Activated T-cell treated with anti-CD3 and anti-CD28 coated beads for 48 hours (primary cell): ENCODE measurements around the gene MVK.

ENCODE experiments used
- DNase-seq: peaks from one replicate; pipeline ENCODE4 v3.0.0-alpha.2; 2020; ENCODE audit warnings: low read depth

MVK gene

DNA sequence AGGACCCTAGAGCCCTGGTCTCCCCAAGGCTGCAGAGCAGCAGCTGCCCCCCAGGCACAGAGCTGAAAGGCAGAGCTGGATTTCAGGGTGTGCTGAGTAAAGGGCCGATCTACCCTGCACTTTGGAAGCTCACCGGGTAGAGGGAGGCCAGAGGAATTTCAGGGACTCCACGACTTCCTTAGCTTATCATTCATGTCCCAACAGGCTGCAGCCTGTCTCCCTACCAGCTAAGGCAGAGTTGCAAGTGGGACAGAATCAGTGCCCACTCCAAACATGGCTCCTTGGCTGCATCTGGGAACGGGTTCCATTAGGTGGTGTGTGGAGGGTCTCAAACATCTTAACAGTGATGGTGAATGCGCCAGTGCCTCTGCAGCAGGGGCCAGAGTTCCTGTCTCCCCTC is 27.8 kb upstream of the MVK start:
- no peak for DNase-seq

DNA sequence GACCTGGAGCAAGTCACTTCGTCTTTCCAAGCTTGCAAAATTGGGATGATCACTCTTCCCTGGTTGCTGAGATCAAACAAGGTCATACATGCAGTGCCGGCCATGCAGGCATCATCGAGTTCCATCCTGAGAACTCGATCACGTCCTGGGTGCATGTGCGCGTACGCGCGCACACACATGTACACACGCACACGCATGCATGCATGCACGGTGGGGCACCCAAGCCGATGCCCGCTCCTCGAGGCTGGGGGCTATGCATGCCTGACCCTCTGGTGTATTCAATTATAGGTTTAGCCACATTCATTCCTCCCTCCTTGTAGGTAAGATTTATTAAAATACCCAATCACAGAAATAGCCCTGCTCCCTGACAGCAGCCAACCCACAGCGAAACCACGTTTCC is 26.3 kb upstream of the MVK start:
- no peak for DNase-seq

DNA sequence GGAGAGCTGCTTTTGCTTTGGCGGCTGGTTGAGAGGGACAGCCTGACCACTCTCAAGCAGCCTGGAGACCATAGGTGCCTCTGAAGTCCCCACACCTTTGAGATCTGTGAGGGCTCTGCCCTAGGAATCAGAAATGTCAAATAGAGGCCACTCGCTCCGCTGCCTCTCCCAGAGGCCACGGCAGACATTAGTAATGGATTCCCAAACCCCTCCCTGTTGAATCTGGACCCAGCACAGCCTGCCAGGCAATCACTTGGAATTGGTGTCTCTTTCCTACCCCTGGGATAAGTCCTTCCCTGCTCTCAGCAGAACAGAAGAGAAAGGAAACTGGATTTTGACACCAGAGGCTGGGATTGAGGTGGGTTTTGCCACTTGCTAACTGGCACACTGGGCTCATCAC is 25.3 kb upstream of the MVK start:
- no peak for DNase-seq

DNA sequence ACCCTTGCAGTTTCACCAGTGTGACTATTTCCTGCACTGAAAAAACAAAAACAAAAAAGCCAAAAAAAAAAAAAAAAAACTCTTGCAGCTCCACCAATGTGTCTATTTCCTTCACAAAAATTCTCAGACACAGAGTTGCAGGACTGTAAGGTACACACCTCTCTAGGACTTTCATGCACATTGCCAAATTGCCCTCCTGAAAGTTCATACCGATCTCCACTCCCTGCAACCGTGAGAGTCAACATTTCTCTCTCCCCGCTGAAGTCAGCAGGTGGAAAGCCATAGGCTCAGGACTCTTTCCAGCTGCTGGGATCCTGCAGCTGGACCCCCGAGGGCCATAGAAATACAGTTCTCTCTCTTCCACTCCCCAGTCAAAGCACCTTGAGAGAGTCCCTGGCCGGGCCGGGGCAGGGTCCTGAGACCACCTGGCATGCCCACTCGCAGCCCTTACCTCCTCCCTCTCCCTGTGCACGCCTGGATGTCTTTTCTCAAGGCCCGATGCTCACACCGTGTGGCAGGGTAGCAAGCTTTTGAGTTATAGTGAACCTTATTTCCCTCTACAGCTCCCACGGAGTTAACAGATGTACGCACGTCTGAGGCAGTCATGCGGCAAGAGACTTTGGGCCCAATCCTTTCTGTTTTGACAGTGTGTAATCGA is 23.9 kb upstream of the MVK start:
- DNase-seq: no peak

- no peak for DNase-seq
These were observed 23.3 kb upstream of the MVK start for GRCh38 chr12:109550281-109550680.

DNA sequence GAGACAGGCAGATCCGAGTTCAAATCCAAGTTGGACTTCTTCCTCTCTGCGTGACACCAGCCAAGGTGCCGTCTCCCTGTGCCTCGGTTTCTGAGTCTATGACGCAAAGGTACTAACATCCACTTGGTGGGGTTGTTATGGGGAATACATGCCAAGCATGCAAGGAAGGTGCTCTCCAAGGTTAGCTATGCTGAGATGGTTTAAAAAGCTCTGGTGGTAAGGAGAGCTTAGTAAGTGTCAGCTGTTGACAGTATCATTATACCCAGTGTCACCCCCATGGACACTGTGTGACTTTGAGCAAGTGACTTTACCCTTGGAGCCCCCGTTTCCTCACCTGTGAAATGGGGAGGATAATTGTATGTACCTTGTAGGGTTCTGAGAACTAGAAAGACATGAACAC is 22.5 kb upstream of the MVK start:
- no peak for DNase-seq

GRCh38 chr12:109552971-109553370 is 20.6 kb upstream of the MVK start:
- DNase-seq: no peak

GRCh38 chr12:109553483-109553882 is 20.1 kb upstream of the MVK start:
- DNase-seq: no peak

DNA sequence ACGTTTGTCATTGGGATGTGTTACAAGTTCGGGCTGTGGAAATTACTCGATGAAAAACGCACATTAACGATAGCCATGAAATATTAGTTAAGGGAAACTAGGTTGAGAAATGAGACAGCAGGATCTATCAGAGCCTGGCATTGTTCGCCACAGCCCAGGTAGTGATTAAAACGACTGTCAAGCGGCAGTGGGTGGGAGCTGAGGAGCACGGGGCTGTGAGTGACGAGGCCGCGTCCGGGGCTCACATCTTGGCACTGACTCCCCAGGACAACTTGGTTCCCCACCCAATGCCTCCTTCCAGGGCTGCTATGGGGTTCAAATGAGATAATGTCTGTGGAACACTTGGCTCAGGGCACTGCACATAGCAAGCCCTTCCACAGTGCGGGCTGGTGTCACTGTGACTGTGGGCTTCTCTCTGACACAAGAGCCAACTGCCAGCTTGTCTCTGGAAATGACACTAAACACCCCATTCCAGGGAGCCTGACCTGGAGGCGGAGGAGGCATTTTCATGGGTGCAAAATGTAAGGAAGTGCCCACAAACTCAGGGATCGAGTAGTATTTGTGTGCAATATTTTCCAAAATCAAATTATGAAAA is 19.6 kb upstream of the MVK start:
- DNase-seq: no peak

DNA sequence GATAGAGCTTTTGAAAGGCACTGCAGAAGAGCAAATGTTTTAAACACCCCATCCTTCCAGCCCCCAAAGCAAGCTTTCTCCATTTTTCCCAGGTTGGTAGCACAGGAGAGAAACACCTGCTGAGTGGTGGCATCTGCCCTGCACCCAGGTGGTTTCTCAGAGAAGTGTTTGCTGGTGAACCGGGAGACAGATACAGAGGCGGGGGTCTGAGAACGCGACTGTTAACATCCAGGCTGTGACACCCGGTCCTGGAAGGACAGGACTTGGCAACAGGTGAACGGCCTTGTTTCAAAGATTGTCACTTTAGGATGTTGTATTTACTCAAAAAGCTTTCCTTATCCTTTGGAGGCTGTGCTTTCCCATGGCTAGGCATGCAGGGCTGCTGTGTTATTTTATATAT is 18.8 kb upstream of the MVK start:
- no peak for DNase-seq

- DNase-seq: no peak
These were observed 17.9 kb upstream of the MVK start for GRCh38 chr12:109555431-109556315.

DNA sequence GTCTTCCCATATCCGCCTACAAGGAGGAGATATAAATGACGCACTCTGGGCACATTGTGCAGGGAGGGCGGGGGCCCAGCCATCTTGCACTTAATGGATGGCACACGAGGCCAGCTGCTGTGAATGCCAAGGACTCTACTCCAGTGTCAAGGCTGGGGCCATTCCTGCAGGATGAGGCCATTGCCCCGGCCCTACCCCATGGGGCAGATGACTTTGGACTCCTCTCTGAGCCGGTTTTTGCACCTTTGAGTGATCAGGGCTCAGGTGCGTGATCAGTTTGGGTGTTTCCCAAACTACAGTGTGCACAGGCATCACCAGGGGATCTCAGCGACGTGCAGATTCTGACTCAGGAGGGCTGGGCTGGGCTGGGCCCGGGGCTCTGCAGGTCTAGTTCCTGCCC is 16.4 kb upstream of the MVK start:
- DNase-seq: no peak

DNA sequence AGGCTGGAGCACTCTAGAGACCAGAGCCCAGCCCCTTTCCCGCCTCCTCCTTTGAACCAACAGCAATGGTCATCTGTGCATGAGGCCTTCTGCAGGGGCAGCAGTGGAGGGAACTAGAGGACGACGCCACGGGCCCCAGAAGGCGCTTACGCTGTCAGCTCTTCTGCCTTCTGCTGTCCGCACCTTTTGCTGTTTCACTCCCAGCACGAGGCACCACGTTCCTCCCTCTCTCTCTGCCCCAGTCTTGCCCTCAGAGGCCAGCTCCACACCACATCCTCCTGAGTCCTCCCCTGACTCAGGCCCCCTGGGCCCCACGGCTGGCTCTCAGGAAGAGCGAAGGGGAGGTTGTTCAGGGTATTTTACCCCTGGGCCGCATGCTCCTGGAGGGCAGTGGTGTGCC is 15.8 kb upstream of the MVK start:
- no peak for DNase-seq

DNA sequence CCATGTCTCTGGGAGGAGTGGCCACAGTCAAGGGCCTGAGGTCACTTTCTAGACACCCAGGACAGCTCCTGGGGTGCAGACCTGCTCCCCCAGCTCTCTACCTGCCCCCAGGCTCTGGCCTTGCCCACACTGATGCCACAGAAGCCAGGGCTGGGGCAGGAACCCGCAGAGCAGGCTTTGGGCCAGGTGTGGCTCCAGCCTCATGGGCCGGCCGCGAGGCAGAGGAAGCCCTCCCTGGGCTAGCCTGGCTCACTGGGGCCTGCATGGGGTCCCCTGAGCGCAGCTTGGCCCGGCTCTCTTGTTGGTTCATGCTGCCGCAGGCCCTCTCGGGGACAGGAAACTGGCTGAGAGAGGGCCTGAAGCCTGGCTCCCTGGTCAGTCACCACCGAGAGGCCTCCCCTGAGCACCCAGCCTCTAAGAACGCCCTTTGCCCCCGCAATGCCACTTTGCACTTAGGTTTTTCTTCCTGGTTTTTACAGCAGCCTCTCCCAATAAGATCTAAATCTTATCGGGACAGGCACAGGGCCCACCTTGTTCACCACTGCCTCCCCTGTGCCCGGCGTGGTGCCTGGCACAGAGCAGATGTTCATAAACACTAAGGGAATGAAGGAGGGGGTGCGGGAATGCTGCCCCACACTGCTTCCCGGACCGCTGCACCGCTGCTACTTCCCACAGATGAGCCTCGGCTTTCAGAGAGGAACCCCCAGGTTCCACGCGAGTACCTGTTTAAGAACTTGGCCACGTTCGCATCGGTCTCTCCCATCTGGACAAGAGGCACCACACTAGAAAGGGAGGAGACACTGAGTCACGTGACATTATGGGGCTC is 15.0 kb upstream of the MVK start:
- DNase-seq: no peak

GRCh38 chr12:109559200-109559505 is 14.4 kb upstream of the MVK start:
- DNase-seq: no peak

DNA sequence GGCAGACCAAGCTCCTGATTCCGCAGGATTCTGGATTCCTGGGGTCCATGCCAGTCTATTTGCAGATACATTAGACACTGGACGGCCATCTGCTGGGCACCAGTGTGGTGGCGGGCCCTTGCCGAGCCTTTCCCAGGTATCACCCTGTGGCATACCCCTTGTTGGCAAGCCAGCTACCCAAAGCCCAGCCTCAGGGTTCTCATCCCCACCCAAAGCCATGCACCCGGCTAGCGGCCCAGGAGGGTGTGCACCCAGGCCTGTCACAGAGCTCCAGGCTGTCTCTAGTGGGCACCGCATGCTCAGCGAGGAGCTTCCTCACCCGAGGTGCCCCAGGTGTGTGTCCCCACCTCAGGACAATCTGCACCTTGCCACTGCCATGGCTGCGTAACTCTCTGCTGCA is 14.0 kb upstream of the MVK start:
- DNase-seq: no peak

DNA sequence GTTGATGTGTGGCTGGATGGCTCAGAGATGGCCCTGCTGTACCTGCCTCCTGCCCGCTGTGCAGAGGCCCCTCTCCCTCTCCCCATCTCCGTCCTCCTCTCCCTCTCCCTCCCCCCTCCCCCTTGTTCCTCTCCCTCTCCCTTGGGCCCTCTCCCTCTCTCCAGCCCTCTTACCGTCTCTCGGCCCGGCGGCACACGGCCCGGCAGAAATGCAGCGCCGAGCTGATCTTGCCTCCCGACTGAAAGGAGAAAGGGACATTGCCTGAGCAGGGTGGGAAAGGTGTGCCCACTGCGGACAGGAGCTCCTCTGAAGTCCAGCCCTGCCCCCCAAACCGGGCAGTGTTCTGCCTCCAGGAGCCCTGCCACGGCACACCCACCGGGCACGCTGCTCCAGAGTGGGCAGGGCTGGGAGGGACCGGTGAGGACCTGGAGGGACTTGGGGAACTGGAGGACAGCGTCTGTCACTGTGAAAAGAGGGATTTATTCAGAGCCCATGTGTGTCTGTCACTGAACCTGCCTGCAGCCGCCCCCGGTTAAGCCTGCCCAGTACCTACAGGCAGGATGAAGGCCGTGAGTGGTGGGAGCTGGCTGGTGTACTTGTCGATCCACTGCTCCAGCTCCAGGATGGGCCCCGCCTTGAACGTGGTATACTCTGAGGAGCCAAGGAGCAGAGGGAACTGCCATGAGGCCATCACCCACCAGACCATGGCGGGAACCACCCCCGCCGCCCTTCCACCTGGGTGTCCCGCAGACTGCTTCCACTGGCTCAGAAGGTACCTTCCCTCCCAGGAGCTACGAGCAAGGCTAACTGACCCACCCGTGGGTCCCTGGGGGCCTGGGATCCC is 12.5 kb upstream of the MVK start:
- DNase-seq: no peak

GRCh38 chr12:109561711-109562030 is 11.9 kb upstream of the MVK start:
- DNase-seq: no peak

DNA sequence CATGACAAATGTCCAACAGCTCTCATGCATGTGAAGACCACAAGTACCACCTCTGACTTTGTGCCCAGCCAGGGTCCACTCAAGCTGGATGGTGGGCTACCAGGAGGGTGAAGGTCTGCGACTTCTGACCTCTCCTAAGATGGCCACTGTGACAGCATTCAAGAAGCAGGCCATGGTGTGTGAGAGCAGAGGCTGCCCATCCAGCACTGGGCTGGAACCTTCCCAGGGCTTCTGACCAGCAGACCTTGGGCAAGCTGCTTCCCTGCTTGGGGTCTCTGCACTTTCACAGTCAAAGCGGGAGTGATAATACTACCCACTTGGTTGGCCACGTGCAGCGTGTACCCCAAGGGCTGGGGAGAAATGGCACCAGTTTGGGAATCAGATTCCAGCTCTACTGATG is 10.7 kb upstream of the MVK start:
- no peak for DNase-seq

DNA sequence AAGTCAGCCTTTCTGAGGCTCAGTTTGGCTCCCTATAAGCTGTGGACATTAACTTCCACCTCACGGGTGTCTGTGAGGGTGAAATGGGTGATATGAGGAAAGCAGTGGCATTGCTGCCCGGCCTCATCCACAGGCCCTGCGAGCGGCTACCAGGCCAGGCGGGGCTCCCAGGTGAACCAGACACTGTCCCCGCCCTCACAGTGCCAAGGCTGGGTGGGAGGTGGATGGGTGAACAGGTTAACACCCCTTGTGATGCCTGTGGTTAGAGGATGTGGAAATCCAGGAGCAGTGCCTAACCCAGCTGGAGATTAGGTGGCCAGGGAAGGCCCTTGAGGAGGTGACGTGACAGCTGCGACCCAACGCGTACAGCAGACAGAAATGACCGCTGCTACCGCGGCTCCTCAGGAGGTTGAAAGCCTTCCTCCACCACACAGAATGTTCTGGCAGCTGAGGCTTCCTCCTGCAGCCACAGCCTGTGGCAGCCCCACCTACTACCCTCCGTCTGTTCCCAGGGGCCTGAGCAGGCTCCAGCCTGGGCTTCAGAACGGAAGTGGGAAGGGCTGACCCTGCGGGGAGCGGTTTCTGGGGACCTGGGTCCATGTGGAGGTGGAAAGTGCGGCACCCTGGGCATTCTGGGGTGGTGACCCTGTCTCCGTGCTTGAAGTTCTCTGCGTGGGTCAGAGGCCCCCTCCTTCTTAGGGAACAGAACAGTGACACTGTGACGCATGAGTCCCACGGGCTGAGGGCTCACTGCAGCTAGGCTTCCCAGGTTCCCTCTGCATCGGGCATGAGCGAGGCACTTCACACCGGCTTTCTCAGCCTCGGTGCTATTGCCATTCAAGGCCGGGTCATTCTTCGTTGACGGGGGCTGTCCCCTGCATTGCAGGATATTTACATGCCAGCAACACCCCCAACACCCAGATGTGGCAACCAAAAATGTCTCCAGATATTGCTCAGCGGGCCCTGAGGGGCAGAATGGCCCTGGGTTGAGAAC is 10.0 kb upstream of the MVK start:
- no peak for DNase-seq

DNA sequence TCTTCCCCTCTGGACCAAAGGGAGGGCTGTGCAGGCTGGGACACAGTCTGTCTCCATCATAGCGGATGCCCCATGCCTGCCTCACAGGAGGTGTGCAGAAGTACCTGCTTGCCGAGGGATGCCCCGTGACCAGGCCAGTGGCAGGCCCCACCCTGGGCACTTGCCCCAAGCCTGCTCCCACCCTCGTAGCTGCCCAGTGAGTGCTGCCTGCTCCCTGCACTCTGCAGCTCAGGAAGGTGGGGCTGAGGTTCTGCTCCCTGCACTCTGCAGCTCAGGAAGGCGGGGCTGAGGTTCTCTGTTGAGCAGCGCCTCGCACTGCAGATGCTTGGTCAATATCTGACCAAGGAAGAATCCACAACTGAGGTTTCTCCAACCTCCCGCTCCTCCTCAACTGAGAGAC is 7.2 kb upstream of the MVK start:
- no peak for DNase-seq
